HepG2 (cell line): ENCODE data around the gene KCNT2. TPM values are rescaled to one million over a fixed set of nuclear protein-coding genes. Genes with fewer than 3 reads are reported as not detected.

Experiments
- ATAC-seq: fragments of 200-7000 bp; cut with Tn5 transposase; 3 replicates; pipeline ENCODE4 v1.9.1; 2020; ENCODE audit warnings: mild to moderate bottlenecking, moderate library complexity
- BruUV-seq: library from RNA; stranded (reverse); fragments of 400-500 nt; replicated peaks from 2 replicates; lab custom pipeline; 2021; lab: Mats Ljungman, UMichigan
- CTCF ChIA-PET: fragments of 300-600 bp; formaldehyde crosslinking; extraction: SDS; loops from one replicate; lab custom pipeline; 2021; ENCODE audit warnings: low total read pairs, inconsistent platforms, low intra/inter-chr PET ratio; lab: Yijun Ruan, JAX
- POLR2A ChIA-PET: fragments of 350-600 bp; sonication (Branson Sonifier 250); formaldehyde crosslinking; loops from one replicate; lab custom pipeline; 2020; ENCODE audit warnings: antibody characterized with exemption, inconsistent platforms; lab: Yijun Ruan, JAX
- DNase-seq: peaks from one replicate; pipeline ENCODE4 v3.0.0-alpha.2; 2015; ENCODE audit warnings: low spot score
- FAIRE-seq: peaks from 3 replicates; lab custom pipeline; 2011; peaks lifted over from hg19 to GRCh38; lab: Jason Lieb, UNC
- H2AFZ ChIP-seq: one replicate; pipeline ENCODE4 v1.6.1; 2011; ENCODE audit warnings: low read length, inconsistent platforms
- H3K27ac ChIP-seq: fragments of 300-600 bp; 3 replicates; pipeline ENCODE4 v1.8.0; 2011; ENCODE audit warnings: mixed run types, mild to moderate bottlenecking, mixed read lengths, low read length, inconsistent platforms; ENCODE audit not compliant: insufficient read depth; ENCODE audit errors: extremely low read length
- H3K27me3 ChIP-seq, 2 experiments: fragments of 200-600 bp in 1 of 2; 2 replicates in 1 of 2; 3 replicates in 1 of 2; pipeline versions ENCODE4 v1.6.0 to v1.8.0; 2011; ENCODE audit warnings: low read length in 2 of 2, mild to moderate bottlenecking in 2 of 2, moderate library complexity in 2 of 2, inconsistent platforms in 1 of 2; ENCODE audit not compliant: insufficient read depth in 2 of 2, control insufficient read depth in 1 of 2
- H3K36me3 ChIP-seq, 2 experiments: fragments of 200-600 bp in 1 of 2; replicated peaks in 1 of 2; 2 replicates in 1 of 2; 3 replicates in 1 of 2; pipeline versions ENCODE4 v1.5.1 to v1.8.0; 2011; ENCODE audit warnings: low read length in 2 of 2, inconsistent platforms in 1 of 2; ENCODE audit not compliant: insufficient read depth in 2 of 2, control insufficient read depth in 1 of 2
- H3K4me1 ChIP-seq: 2 replicates; pipeline ENCODE4 v1.5.1; 2012; ENCODE audit warnings: low read length, inconsistent platforms; ENCODE audit not compliant: insufficient read depth
- H3K4me2 ChIP-seq: 2 replicates; pipeline ENCODE4 v1.6.0; 2011; ENCODE audit warnings: low read depth, low read length, inconsistent platforms
- H3K4me3 ChIP-seq, 3 experiments: fragments of 200-600 bp in 1 of 3; sonication (generic), shearing (Covaris generic) in 1 of 3; replicated peaks in 1 of 3; 2 replicates each; pipeline ENCODE4 v1.5.1; 2011 to 2016; ENCODE audit warnings: low read length in 3 of 3, inconsistent platforms in 2 of 3, low read depth in 2 of 3, mild to moderate bottlenecking in 2 of 3, control low read depth in 1 of 3, mixed read lengths in 1 of 3; ENCODE audit not compliant: insufficient read depth in 1 of 3
- H3K79me2 ChIP-seq: one replicate; pipeline ENCODE4 v1.6.1; 2011; ENCODE audit warnings: low read length, inconsistent platforms; ENCODE audit not compliant: insufficient read depth
- H3K9ac ChIP-seq: 2 replicates; pipeline ENCODE4 v1.6.0; 2011; ENCODE audit warnings: mild to moderate bottlenecking, low read depth, low read length, inconsistent platforms; ENCODE audit not compliant: insufficient read depth
- H3K9me3 ChIP-seq: 2 replicates; pipeline ENCODE4 v1.5.1; 2012; ENCODE audit warnings: mild to moderate bottlenecking, low read length
- H4K20me1 ChIP-seq: 2 replicates; pipeline ENCODE4 v1.6.0; 2011; ENCODE audit warnings: inconsistent platforms, mild to moderate bottlenecking, low read length, moderate library complexity; ENCODE audit not compliant: insufficient read depth
- ARID2 ChIP-seq: sonication (generic); formaldehyde crosslinking; IDR thresholded peaks from 2 replicates; pipeline ENCODE4 v1.8.1; 2022; ENCODE audit warnings: mild to moderate bottlenecking, missing genetic modification reagents, borderline replicate concordance
- EZH2 ChIP-seq: conservative IDR thresholded peaks from 2 replicates; pipeline ENCODE4 v1.6.1; 2012; ENCODE audit warnings: mild to moderate bottlenecking, low read depth, low read length, moderate library complexity
- FOXJ3 ChIP-seq: sonication (generic); formaldehyde crosslinking; IDR thresholded peaks from 2 replicates; pipeline ENCODE4 v1.4.0; 2020; ENCODE audit warnings: missing genetic modification reagents, mild to moderate bottlenecking, borderline replicate concordance
- MIXL1 ChIP-seq: IDR thresholded peaks from 2 replicates; pipeline ENCODE4 v1.6.1; 2016
- NCOA2 ChIP-seq: sonication (generic); formaldehyde crosslinking; IDR thresholded peaks from 2 replicates; pipeline ENCODE4 v1.8.0; 2022; ENCODE audit warnings: inconsistent platforms
- NFE2L2 ChIP-seq: fragments of 150-350 bp; IDR thresholded peaks from 2 replicates; pipeline ENCODE4 v1.6.1; 2014; ENCODE audit warnings: low read length
- POLR2G ChIP-seq: fragments of 200-400 bp; formaldehyde crosslinking; IDR thresholded peaks from 2 replicates; pipeline ENCODE4 v1.6.1; 2018; ENCODE audit warnings: mild to moderate bottlenecking, low read depth, low read length, moderate library complexity
- ZMAT3 ChIP-seq: sonication (generic); formaldehyde crosslinking; conservative IDR thresholded peaks from 2 replicates; pipeline ENCODE4 v1.7.0; 2021; ENCODE audit warnings: missing genetic modification reagents
- ZNF10 ChIP-seq: sonication (generic); formaldehyde crosslinking; IDR thresholded peaks from 2 replicates; pipeline ENCODE4 v1.4.0; 2020; ENCODE audit warnings: mild to moderate bottlenecking, low read depth, missing genetic modification reagents, borderline replicate concordance
- ZNF605 ChIP-seq: sonication (generic); formaldehyde crosslinking; IDR thresholded peaks from 2 replicates; pipeline ENCODE4 v1.8.0; 2022; ENCODE audit warnings: mild to moderate bottlenecking, missing genetic modification reagents
- ZNF713 ChIP-seq: sonication (generic); formaldehyde crosslinking; IDR thresholded peaks from 2 replicates; pipeline ENCODE4 v1.4.0; 2020; ENCODE audit warnings: mild to moderate bottlenecking, missing genetic modification reagents
- WGBS: methylation state at CpG from one replicate; pipeline ENCODE4 v1.1.6; 2017; ENCODE audit warnings: low lambda C conversion rate; 5-methylcytosine and 5-hydroxymethylcytosine counted together
- in situ Hi-C: cut with HindIII; loops from 2 replicates; pipeline ENCODE4 v1.10.0; 2017; ENCODE audit warnings: low pct_unique_long_range_greater_than_20kb; ENCODE audit not compliant: extremely low pct_ligation_motif_present
- intact Hi-C: fragments of 100-400 bp; cut with micrococcal nuclease; formaldehyde crosslinking; loops from one replicate; pipeline ENCODE4 v1.10.0; 2022; ENCODE audit not compliant: unreplicated experiment
- polyA plus RNA-seq, 8 experiments: library from polyadenylated mRNA; depleted of rRNA in 3 of 8; stranded (reverse) in 7 of 8; unstranded in 1 of 8; fragments of >200 nt; fragmentation: Illumina TruSeq in 4 of 8; extraction: Trizol in 4 of 8; gene quantifications; 2 replicates each; pipeline versions ENCODE4 v1.2.1 to v1.2.3, GENCODE V29; 2011 to 2016; ENCODE audit warnings: low read depth in 4 of 8, missing spikeins in 1 of 8, mixed read lengths in 1 of 8; ENCODE audit not compliant: insufficient read depth in 1 of 8
- total RNA-seq, 5 experiments: library from RNA; depleted of rRNA; stranded (reverse); fragments of >200 nt; fragmentation: Illumina TruSeq; extraction: Trizol; gene quantifications; 2 replicates each; pipeline ENCODE4 v1.2.3, GENCODE V29; 2016; ENCODE audit warnings: low read depth in 1 of 5
- TF ChIP-seq, protein P1 (sequence below): sonication (generic); formaldehyde crosslinking; IDR thresholded peaks from 2 replicates; pipeline ENCODE4 v1.4.0; 2020; ENCODE audit warnings: mild to moderate bottlenecking, missing genetic modification reagents, borderline replicate concordance
- TF ChIP-seq, protein P2 (sequence below): sonication (generic); formaldehyde crosslinking; conservative IDR thresholded peaks from 2 replicates; pipeline ENCODE4 v1.5.0; 2020; ENCODE audit warnings: missing genetic modification reagents
- TF ChIP-seq, protein P3 (sequence below): IDR thresholded peaks from 2 replicates; pipeline ENCODE4 v1.6.1; 2012; ENCODE audit warnings: low read length, improper control_type of control experiment
- TF ChIP-seq, protein P4 (sequence below): sonication (generic); formaldehyde crosslinking; IDR thresholded peaks from 2 replicates; pipeline ENCODE4 v1.4.0; 2020; ENCODE audit warnings: mild to moderate bottlenecking, missing genetic modification reagents
- TF ChIP-seq, protein P5 (sequence below): sonication (generic); formaldehyde crosslinking; IDR thresholded peaks from 2 replicates; pipeline ENCODE4 v1.5.1; 2020; ENCODE audit warnings: missing genetic modification reagents, mild to moderate bottlenecking, borderline replicate concordance

Gene KCNT2
- total and polyA plus RNA-seq, 2 of the 13 experiments (the other 11 are each of a cell fraction or from before 2014, with no cell fraction given) = not detected

DNA sequence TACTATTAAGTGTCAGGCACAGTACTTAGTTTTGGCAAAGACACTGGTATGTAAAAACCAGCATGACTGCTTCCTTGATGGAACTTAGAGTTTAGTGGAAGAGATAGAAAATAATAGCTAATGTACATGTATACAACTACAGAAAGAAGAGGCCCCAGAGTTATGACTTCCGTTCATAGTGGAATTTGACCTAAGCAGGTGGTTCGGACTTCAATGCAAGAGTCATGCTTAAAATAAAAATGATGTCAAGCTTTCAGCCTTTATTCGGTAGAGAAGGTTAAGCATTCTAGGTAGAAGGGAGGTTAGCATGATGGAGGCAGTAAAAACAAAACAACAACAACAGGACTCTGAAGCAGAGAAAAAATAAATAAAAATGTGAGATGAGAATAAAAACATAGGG, 165.9 kb downstream of the KCNT2 start (continued):
- TF ChIP-seq ZNF10 (CRISPR knock-in tag) (no peak), EZH2 (no peak), POLR2G (no peak), ZMAT3 (CRISPR knock-in tag) (no peak)
- TF ChIP-seq, protein P1, sequence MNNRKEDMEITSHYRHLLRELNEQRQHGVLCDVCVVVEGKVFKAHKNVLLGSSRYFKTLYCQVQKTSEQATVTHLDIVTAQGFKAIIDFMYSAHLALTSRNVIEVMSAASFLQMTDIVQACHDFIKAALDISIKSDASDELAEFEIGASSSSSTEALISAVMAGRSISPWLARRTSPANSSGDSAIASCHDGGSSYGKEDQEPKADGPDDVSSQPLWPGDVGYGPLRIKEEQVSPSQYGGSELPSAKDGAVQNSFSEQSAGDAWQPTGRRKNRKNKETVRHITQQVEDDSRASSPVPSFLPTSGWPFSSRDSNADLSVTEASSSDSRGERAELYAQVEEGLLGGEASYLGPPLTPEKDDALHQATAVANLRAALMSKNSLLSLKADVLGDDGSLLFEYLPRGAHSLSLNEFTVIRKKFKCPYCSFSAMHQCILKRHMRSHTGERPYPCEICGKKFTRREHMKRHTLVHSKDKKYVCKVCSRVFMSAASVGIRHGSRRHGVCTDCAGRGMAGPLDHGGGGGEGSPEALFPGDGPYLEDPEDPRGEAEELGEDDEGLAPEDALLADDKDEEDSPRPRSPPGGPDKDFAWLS (CRISPR knock-in tag) = no peak

DNA sequence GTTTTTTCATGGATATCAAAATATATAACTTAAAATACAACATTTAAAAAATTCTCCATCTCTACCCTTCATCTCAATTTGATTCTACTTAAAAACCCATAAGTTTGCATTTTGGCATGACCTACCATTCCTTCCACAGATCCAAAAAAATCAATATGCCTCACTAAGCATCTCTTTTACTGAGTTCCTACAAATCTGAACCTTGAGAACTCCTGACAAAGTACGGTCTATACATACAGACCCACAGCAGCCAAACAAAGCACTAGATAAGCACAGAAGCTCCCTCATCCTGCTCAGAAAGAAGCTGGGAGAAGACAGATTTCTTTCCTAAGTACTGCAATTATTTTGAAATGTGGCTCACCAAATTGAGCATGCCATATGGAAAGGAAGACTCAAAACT, 167.5 kb downstream of the KCNT2 start:
- no peaks in the 10 kb centered on the region for H3K36me3 ChIP-seq
- peaks cover 43% of the 10 kb centered on the region for H3K4me1 ChIP-seq
- H3K9me3 ChIP-seq = no peaks in the 10 kb centered on the region
- no peak overlapping the region for H3K4me3 ChIP-seq
- FAIRE-seq (no peak), ATAC-seq (peak; percentile 90), DNase-seq (peak; percentile 7)
- intact Hi-C loops (no loop called here), in situ Hi-C loops (no loop called here)
- no peaks in the 10 kb centered on the region for H4K20me1 ChIP-seq
- H3K9ac ChIP-seq = no peak overlapping the region
- 0% methylated on average over 1 of the region's 1 CpG for WGBS
- CTCF ChIA-PET = no interaction called here
- H3K27ac ChIP-seq = no peak overlapping the region
- H3K27me3 ChIP-seq = no peaks in the 10 kb centered on the region
- BruUV-seq = no TSS peak
- H3K4me2 ChIP-seq = no peak overlapping the region
- peak overlapping the region; percentile 15 for H2AFZ ChIP-seq
- H3K79me2 ChIP-seq = no peaks in the 10 kb centered on the region
- POLR2A ChIA-PET = no interaction called here
- TF ChIP-seq ZNF713 (CRISPR knock-in tag) (no peak), MIXL1 (CRISPR knock-in tag) (0 out of 2 replicates have a peak, but pooled peaks have one; percentile 20), FOXJ3 (CRISPR knock-in tag) (peak; percentile 24; the same call in 1 of the 2 replicates), ARID2 (CRISPR knock-in tag) (no peak), NCOA2 (CRISPR knock-in tag) (peak; percentile 15; the same call in 1 of the 2 replicates), ZNF605 (CRISPR knock-in tag) (no peak), NFE2L2 (no peak)
- TF ChIP-seq, protein P2, sequence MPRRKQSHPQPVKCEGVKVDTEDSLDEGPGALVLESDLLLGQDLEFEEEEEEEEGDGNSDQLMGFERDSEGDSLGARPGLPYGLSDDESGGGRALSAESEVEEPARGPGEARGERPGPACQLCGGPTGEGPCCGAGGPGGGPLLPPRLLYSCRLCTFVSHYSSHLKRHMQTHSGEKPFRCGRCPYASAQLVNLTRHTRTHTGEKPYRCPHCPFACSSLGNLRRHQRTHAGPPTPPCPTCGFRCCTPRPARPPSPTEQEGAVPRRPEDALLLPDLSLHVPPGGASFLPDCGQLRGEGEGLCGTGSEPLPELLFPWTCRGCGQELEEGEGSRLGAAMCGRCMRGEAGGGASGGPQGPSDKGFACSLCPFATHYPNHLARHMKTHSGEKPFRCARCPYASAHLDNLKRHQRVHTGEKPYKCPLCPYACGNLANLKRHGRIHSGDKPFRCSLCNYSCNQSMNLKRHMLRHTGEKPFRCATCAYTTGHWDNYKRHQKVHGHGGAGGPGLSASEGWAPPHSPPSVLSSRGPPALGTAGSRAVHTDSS (CRISPR knock-in tag) = no peak
- TF ChIP-seq, protein P3, sequence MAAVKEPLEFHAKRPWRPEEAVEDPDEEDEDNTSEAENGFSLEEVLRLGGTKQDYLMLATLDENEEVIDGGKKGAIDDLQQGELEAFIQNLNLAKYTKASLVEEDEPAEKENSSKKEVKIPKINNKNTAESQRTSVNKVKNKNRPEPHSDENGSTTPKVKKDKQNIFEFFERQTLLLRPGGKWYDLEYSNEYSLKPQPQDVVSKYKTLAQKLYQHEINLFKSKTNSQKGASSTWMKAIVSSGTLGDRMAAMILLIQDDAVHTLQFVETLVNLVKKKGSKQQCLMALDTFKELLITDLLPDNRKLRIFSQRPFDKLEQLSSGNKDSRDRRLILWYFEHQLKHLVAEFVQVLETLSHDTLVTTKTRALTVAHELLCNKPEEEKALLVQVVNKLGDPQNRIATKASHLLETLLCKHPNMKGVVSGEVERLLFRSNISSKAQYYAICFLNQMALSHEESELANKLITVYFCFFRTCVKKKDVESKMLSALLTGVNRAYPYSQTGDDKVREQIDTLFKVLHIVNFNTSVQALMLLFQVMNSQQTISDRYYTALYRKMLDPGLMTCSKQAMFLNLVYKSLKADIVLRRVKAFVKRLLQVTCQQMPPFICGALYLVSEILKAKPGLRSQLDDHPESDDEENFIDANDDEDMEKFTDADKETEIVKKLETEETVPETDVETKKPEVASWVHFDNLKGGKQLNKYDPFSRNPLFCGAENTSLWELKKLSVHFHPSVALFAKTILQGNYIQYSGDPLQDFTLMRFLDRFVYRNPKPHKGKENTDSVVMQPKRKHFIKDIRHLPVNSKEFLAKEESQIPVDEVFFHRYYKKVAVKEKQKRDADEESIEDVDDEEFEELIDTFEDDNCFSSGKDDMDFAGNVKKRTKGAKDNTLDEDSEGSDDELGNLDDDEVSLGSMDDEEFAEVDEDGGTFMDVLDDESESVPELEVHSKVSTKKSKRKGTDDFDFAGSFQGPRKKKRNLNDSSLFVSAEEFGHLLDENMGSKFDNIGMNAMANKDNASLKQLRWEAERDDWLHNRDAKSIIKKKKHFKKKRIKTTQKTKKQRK = no peak
- TF ChIP-seq, protein P4, sequence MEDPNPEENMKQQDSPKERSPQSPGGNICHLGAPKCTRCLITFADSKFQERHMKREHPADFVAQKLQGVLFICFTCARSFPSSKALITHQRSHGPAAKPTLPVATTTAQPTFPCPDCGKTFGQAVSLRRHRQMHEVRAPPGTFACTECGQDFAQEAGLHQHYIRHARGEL = no peak
- TF ChIP-seq, protein P5, sequence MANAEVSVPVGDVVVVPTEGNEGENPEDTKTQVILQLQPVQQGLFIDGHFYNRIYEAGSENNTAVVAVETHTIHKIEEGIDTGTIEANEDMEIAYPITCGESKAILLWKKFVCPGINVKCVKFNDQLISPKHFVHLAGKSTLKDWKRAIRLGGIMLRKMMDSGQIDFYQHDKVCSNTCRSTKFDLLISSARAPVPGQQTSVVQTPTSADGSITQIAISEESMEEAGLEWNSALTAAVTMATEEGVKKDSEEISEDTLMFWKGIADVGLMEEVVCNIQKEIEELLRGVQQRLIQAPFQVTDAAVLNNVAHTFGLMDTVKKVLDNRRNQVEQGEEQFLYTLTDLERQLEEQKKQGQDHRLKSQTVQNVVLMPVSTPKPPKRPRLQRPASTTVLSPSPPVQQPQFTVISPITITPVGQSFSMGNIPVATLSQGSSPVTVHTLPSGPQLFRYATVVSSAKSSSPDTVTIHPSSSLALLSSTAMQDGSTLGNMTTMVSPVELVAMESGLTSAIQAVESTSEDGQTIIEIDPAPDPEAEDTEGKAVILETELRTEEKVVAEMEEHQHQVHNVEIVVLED (CRISPR knock-in tag) = no peak
